Activated CD4-positive, alpha-beta memory T cell treated with anti-CD3 and anti-CD28 coated beads for 36 hours (primary cell): ENCODE results near the gene RAB3GAP2. TPM values are rescaled to one million over a fixed set of nuclear protein-coding genes. Genes with fewer than 3 reads are reported as not detected.
"Not testable (repeated sequence)": the region's sequence is repeated elsewhere in the genome, so short reads cannot be mapped to it uniquely, and the experiment has no call there.

Experiments used
- CTCF ChIA-PET: fragments of 350-600 bp; sonication (Branson Sonifier 250); formaldehyde crosslinking; loops from one replicate; lab custom pipeline; 2021; ENCODE audit warnings: antibody characterized with exemption, inconsistent platforms; lab: Charles Lee
- POLR2A ChIA-PET: fragments of 350-600 bp; sonication (Branson Sonifier 250); formaldehyde crosslinking; loops from one replicate; lab custom pipeline; 2021; ENCODE audit warnings: antibody characterized with exemption; lab: Charles Lee
- DNase-seq: peaks from one replicate; pipeline ENCODE4 v3.0.0-alpha.2; 2020
- H3K27ac Mint-ChIP-seq: one replicate; pipeline ENCODE4 v1.8.0; 2021; ENCODE audit warnings: mixed read lengths
- H3K27me3 Mint-ChIP-seq: one replicate; pipeline ENCODE4 v1.8.0; 2021; ENCODE audit warnings: mixed read lengths
- H3K36me3 Mint-ChIP-seq: one replicate; pipeline ENCODE4 v1.8.0; 2021; ENCODE audit warnings: mixed read lengths
- H3K4me1 Mint-ChIP-seq: one replicate; pipeline ENCODE4 v1.8.0; 2021; ENCODE audit warnings: low read depth, mixed read lengths
- H3K4me3 Mint-ChIP-seq: one replicate; pipeline ENCODE4 v1.8.0; 2021; ENCODE audit warnings: mild to moderate bottlenecking, mixed read lengths
- H3K9me3 Mint-ChIP-seq: one replicate; pipeline ENCODE4 v1.8.0; 2021; ENCODE audit warnings: mixed read lengths
- intact Hi-C: fragments of 100-400 bp; cut with micrococcal nuclease; formaldehyde crosslinking; loops from one replicate; pipeline ENCODE4 v1.15.1; 2023
- total RNA-seq, 2 experiments: library from RNA; stranded (reverse); gene quantifications; one replicate each; pipeline ENCODE4 v1.2.3, GENCODE V29; 2021

The RAB3GAP2 gene
- total RNA-seq, 2 experiments from 2014 or later = 46.1 to 46.5 TPM

- POLR2A ChIA-PET, H3K27ac Mint-ChIP-seq, DNase-seq, intact Hi-C loops, H3K9me3 Mint-ChIP-seq, H3K27me3 Mint-ChIP-seq, H3K4me3 Mint-ChIP-seq, H3K36me3 Mint-ChIP-seq, CTCF ChIA-PET: not testable (repeated sequence)
- peaks cover 22% of the 10 kb centered on the region for H3K4me1 Mint-ChIP-seq
Observed at GRCh38 chr1:220236278-220236677, 36.0 kb downstream of the RAB3GAP2 start.

DNA sequence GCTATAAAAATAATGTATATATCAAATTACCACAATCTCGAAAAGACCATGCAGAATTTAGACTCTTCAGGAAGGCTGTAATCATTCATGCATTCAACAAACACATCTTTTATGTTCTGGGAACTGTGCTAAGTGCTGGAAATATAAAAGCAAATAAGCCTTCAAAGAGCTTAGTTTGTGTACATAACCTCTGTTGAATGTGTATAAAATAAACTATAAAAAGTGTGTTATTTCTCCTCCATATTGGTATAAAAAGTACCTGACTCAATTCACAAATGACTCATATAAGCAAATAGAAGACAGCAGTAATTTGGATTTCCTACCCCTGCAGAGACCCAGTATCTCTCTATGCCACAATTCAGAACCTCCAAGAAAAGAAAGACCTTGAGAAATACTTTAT is 36.8 kb downstream of the RAB3GAP2 start:
- Mint-ChIP-seq H3K4me3 (no peak overlapping the region), H3K4me1 (peaks cover 19% of the 10 kb centered on the region), H3K27ac (no peak overlapping the region), H3K27me3 (no peaks in the 10 kb centered on the region), H3K9me3 (no peaks in the 10 kb centered on the region), H3K36me3 (peaks cover 11% of the 10 kb centered on the region)
- intact Hi-C loops = no loop called here
- POLR2A ChIA-PET = no interaction called here
- no peak for DNase-seq
- CTCF ChIA-PET = interaction anchor here (0.8 kb wide), 1 partner anchor 11 kb away, joined by 3 read pairs; no protein-coding TSS in a partner anchor

- POLR2A ChIA-PET = interaction anchor here (0.6 kb wide), 1 partner anchor 9 kb away, joined by 4 read pairs; no protein-coding TSS in a partner anchor
- Mint-ChIP-seq H3K4me1 (peaks cover 15% of the 10 kb centered on the region), H3K9me3 (no peaks in the 10 kb centered on the region), H3K36me3 (peaks cover 14% of the 10 kb centered on the region), H3K27ac (no peak overlapping the region), H3K27me3 (no peaks in the 10 kb centered on the region), H3K4me3 (no peak overlapping the region)
- CTCF ChIA-PET = interaction anchor here (1.1 kb wide), 1 partner anchor 62 kb away, joined by 3 read pairs; no protein-coding TSS in a partner anchor
- DNase-seq = no peak
- intact Hi-C loops = no loop called here
Observed at GRCh38 chr1:220233927-220234326, 38.3 kb downstream of the RAB3GAP2 start.

DNA sequence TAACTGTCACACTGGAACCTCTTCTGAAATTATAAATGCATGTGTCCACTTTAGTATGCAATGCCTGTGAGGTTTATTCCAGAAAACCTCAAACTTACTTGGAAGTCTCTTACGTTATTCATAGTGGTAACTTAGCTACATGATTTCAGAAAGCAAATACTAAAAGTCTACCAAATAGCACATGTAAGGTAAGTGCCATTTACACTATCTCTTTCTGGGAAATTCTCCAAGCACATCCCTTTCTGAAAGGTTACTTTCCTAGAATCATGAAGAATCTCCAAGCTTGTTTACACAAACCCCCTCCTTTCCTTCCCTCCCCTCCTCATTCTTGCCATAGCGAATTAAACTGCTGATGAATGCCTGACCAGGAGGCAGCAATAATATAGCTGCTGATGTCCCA is 42.5 kb downstream of the RAB3GAP2 start:
- intact Hi-C loops = no loop called here
- peaks cover 35% of the 10 kb centered on the region for H3K4me1 Mint-ChIP-seq
- ChIA-PET POLR2A (no interaction called here), CTCF (interaction anchor here (1.0 to 2.1 kb wide), 2 partner anchors 10 to 12 kb away, joined by 3 to 9 read pairs; no protein-coding TSS in a partner anchor)
- H3K4me3 Mint-ChIP-seq = no peak overlapping the region
- H3K27me3 Mint-ChIP-seq = no peaks in the 10 kb centered on the region
- H3K27ac Mint-ChIP-seq = no peak overlapping the region
- no peak for DNase-seq
- H3K9me3 Mint-ChIP-seq = no peaks in the 10 kb centered on the region
- peaks cover 34% of the 10 kb centered on the region for H3K36me3 Mint-ChIP-seq

DNA sequence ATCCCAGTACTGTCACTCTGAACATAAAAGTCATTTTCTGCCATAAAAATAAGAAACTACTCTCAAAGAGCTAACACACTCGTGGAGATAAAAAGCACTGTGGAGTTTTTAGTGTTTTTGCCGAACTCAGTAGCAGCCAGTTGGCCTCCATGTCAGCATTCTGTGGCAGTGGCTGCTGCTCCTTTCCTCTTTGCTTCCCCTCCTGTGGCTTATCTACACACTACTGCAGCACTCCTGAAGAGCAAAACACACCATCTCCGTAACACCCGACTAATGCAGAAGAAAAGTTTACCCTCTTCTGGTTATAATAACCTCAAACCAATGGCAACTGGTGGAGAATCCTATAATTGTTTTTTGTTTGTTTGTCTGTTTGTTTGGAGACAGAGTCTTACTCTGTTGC is 44.9 kb downstream of the RAB3GAP2 start:
- H3K4me1 Mint-ChIP-seq = peaks cover 48% of the 10 kb centered on the region
- peaks cover 31% of the 10 kb centered on the region for H3K36me3 Mint-ChIP-seq
- intact Hi-C loops = no loop called here
- no peak overlapping the region for H3K4me3 Mint-ChIP-seq
- H3K9me3 Mint-ChIP-seq = no peaks in the 10 kb centered on the region
- no peak for DNase-seq
- H3K27ac Mint-ChIP-seq = no peak overlapping the region
- ChIA-PET POLR2A (no interaction called here), CTCF (no interaction called here)
- H3K27me3 Mint-ChIP-seq = no peaks in the 10 kb centered on the region

- CTCF ChIA-PET = no interaction called here
- peaks cover 51% of the 10 kb centered on the region for H3K4me1 Mint-ChIP-seq
Observed at GRCh38 chr1:220226752-220227151, 45.5 kb downstream of the RAB3GAP2 start.

GRCh38 chr1:220225957-220226356 is 46.3 kb downstream of the RAB3GAP2 start:
- no peak for DNase-seq
- H3K36me3 Mint-ChIP-seq = peaks cover 27% of the 10 kb centered on the region
- intact Hi-C loops = no loop called here
- peaks cover 54% of the 10 kb centered on the region for H3K4me1 Mint-ChIP-seq
- ChIA-PET CTCF (no interaction called here), POLR2A (no interaction called here)
- no peaks in the 10 kb centered on the region for H3K9me3 Mint-ChIP-seq
- no peaks in the 10 kb centered on the region for H3K27me3 Mint-ChIP-seq
- no peak overlapping the region for H3K27ac Mint-ChIP-seq
- no peak overlapping the region for H3K4me3 Mint-ChIP-seq

More at GRCh38 chr1:220226752-220227151, 45.5 kb downstream of the RAB3GAP2 start:
- POLR2A ChIA-PET = no interaction called here
- DNase-seq = no peak
- no peaks in the 10 kb centered on the region for H3K9me3 Mint-ChIP-seq
- peaks cover 32% of the 10 kb centered on the region for H3K36me3 Mint-ChIP-seq
- no peak overlapping the region for H3K4me3 Mint-ChIP-seq
- intact Hi-C loops = no loop called here
- no peak overlapping the region for H3K27ac Mint-ChIP-seq
- H3K27me3 Mint-ChIP-seq = no peaks in the 10 kb centered on the region

- Mint-ChIP-seq H3K36me3 (peaks cover 28% of the 10 kb centered on the region), H3K27ac (no peak overlapping the region), H3K4me1 (peaks cover 63% of the 10 kb centered on the region), H3K27me3 (no peaks in the 10 kb centered on the region), H3K4me3 (no peak overlapping the region), H3K9me3 (no peaks in the 10 kb centered on the region)
- no peak for DNase-seq
- intact Hi-C loops = loop anchor here (1.0 kb wide), 1 partner anchor 17 kb away; no protein-coding TSS in a partner anchor
- ChIA-PET CTCF (interaction anchor here (0.9 to 1.0 kb wide), 2 partner anchors 10 to 19 kb away, joined by 3 to 4 read pairs; no protein-coding TSS in a partner anchor), POLR2A (interaction anchor here (0.6 kb wide), 1 partner anchor 9 kb away, joined by 4 read pairs; no protein-coding TSS in a partner anchor)
Observed at GRCh38 chr1:220224611-220225124, 47.6 kb downstream of the RAB3GAP2 start.

- no peak for DNase-seq
- Mint-ChIP-seq H3K9me3 (no peaks in the 10 kb centered on the region), H3K4me3 (no peak overlapping the region), H3K36me3 (peaks cover 26% of the 10 kb centered on the region), H3K4me1 (peaks cover 69% of the 10 kb centered on the region), H3K27me3 (no peaks in the 10 kb centered on the region), H3K27ac (no peak overlapping the region)
- intact Hi-C loops = loop anchor here (1.0 kb wide), 1 partner anchor 17 kb away; no protein-coding TSS in a partner anchor
- POLR2A ChIA-PET = interaction anchor here (0.6 kb wide), 1 partner anchor 10 kb away, joined by 4 read pairs; no protein-coding TSS in a partner anchor
- CTCF ChIA-PET = interaction anchor here (0.9 to 1.0 kb wide), 2 partner anchors 11 to 18 kb away, joined by 3 to 4 read pairs; no protein-coding TSS in a partner anchor
Observed at GRCh38 chr1:220224033-220224432, 48.2 kb downstream of the RAB3GAP2 start.

DNA sequence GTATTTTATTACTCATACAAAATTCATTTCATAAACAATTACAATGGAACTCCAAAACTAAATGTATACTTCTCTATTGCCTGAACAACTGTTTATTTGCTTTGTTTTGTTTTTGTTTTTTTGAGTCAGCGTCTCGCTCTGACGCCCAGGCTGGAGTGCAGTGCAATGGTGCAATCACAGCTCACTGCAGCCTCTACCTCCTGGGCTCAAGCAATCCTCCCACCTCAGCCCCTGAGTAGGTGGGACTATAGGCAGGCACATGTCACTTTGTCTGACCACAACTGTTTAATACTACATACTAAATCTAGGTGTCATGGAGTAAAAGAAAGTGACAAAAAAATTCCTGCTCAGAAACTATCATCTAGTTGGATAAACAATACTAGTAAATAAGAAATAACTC is 49.3 kb downstream of the RAB3GAP2 start:
- intact Hi-C loops = no loop called here
- Mint-ChIP-seq H3K4me3 (no peak overlapping the region), H3K27ac (no peak overlapping the region), H3K36me3 (peaks cover 16% of the 10 kb centered on the region), H3K27me3 (no peaks in the 10 kb centered on the region), H3K9me3 (no peaks in the 10 kb centered on the region), H3K4me1 (peaks cover 70% of the 10 kb centered on the region)
- DNase-seq = no peak
- POLR2A ChIA-PET = no interaction called here
- CTCF ChIA-PET = no interaction called here

- no peak for DNase-seq
- Mint-ChIP-seq H3K4me1 (peaks cover 63% of the 10 kb centered on the region), H3K9me3 (no peaks in the 10 kb centered on the region), H3K36me3 (peaks cover 8% of the 10 kb centered on the region), H3K27ac (no peak overlapping the region), H3K27me3 (no peaks in the 10 kb centered on the region), H3K4me3 (no peak overlapping the region)
- CTCF ChIA-PET = no interaction called here
- intact Hi-C loops = no loop called here
- POLR2A ChIA-PET = no interaction called here
Observed at GRCh38 chr1:220221670-220222069, 50.6 kb downstream of the RAB3GAP2 start.

- POLR2A ChIA-PET = no interaction called here
- Mint-ChIP-seq H3K4me3 (no peak overlapping the region), H3K4me1 (peaks cover 60% of the 10 kb centered on the region), H3K36me3 (peaks cover 8% of the 10 kb centered on the region), H3K27me3 (no peaks in the 10 kb centered on the region), H3K27ac (no peak overlapping the region), H3K9me3 (no peaks in the 10 kb centered on the region)
- intact Hi-C loops = no loop called here
- DNase-seq = no peak
- CTCF ChIA-PET = interaction anchor here (0.7 kb wide), 1 partner anchor 512 kb away, joined by 3 read pairs; no protein-coding TSS in a partner anchor
Observed at GRCh38 chr1:220221269-220221668, 51.0 kb downstream of the RAB3GAP2 start.

- intact Hi-C loops, H3K9me3 Mint-ChIP-seq, H3K27ac Mint-ChIP-seq, H3K36me3 Mint-ChIP-seq, H3K4me3 Mint-ChIP-seq, POLR2A ChIA-PET, H3K27me3 Mint-ChIP-seq: not testable (repeated sequence)
- peak; percentile 15 for DNase-seq
- CTCF ChIA-PET = interaction anchor here (0.7 to 1.3 kb wide), 2 partner anchors 30 to 512 kb away, joined by 3 to 5 read pairs; no protein-coding TSS in a partner anchor
- H3K4me1 Mint-ChIP-seq = peaks cover 57% of the 10 kb centered on the region
Observed at GRCh38 chr1:220220699-220221040, 51.6 kb downstream of the RAB3GAP2 start.
